ENCODE data around the gene TRHDE. TPM values are rescaled to one million over a fixed set of nuclear protein-coding genes. Genes with fewer than 3 reads are reported as not detected.
A peak's percentile ranks its signal among the peaks of the same experiment; 100 is the strongest.

The TRHDE gene
- total and polyA plus RNA-seq, 4 donors = 0.13 to 2.3 (median 1.0) TPM

DNA sequence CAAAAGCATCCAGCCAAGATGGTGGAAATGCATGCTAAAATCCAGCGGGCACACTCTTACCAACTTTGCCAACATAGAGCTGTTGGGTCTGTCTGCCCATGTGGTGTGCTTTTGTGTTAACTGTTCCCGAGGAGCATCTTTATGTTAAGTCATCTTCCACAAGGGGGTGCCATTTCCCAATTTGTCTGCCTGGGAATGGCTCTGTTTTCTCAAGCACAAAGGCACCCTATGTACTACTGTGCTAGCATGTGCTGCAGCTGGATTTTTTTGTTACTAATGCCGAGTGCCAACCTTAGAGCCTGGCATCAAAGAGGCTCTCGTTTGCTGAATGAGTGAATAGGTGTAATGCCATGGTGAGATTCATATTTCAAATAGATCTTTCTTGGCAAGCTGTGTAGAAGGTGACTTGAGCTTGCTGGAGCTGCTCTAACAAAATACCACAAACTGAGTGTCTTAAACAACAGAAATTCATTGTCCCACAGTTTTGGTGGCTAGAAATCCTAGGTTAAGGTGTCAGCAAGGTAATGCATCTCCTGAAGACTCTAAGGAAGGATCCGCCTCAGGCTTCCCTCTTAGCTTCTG is 74.3 kb downstream of the TRHDE start:
- DNase-seq = no peak
- ATAC-seq (ENCODE audit: low FRiP score) = peak; percentile 70
- no peaks in the 10 kb centered on the region for H3K27me3 ChIP-seq (ENCODE audit: control insufficient read depth in 1 of 2, insufficient read depth in 2 of 2, low read length in 1 of 2)
- no peaks in the 10 kb centered on the region for H3K9me3 ChIP-seq (ENCODE audit: control insufficient read depth, low read length)
- H3K4me3 ChIP-seq (ENCODE audit: low read length in 2 of 2) = no peak overlapping the region
- intact Hi-C loops (cut with DNase I) = no loop called here
- H3K36me3 ChIP-seq (ENCODE audit: control insufficient read depth in 1 of 2, insufficient read depth in 2 of 2, low read length in 1 of 2) = no peaks in the 10 kb centered on the region
- H3K4me1 ChIP-seq (ENCODE audit: control insufficient read depth in 1 of 2, insufficient read depth in 2 of 2, low read length in 2 of 2) = no peaks in the 10 kb centered on the region
- H3K27ac ChIP-seq (ENCODE audit: low read depth in 1 of 2, low read length in 2 of 2) = no peak overlapping the region
- WGBS, 2 donors = 26 to 30% methylated on average over 5 of the region's 5 CpGs

DNA sequence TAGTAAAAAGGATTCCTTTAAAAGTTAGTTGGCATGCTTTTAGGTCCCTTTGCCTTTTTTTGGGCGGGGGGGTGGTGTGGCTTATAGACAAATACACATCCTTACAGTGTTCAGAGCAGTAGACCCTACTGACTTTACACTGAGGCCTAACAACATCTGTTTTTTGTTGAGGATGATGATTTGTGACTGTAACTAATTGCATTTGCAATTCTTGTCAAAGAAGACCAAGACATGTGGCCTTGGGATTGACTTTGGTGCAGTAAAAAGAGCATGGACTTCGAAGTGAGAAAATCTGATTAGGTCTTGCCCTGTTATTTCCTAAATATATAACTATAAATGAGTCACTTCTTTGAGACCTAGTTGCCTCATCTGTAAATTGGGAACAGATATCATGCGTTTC is 77.3 kb downstream of the TRHDE start:
- Histone ChIP-seq H3K27ac (ENCODE audit: low read depth in 1 of 2, low read length in 2 of 2) (no peak overlapping the region), H3K9me3 (ENCODE audit: control insufficient read depth, low read length) (no peaks in the 10 kb centered on the region), H3K36me3 (ENCODE audit: control insufficient read depth in 1 of 2, insufficient read depth in 2 of 2, low read length in 1 of 2) (no peaks in the 10 kb centered on the region), H3K4me3 (ENCODE audit: low read length in 2 of 2) (no peak overlapping the region), H3K4me1 (ENCODE audit: control insufficient read depth in 1 of 2, insufficient read depth in 2 of 2, low read length in 2 of 2) (no peaks in the 10 kb centered on the region), H3K27me3 (ENCODE audit: control insufficient read depth in 1 of 2, insufficient read depth in 2 of 2, low read length in 1 of 2) (no peaks in the 10 kb centered on the region)
- ATAC-seq (ENCODE audit: low FRiP score) (no peak), DNase-seq (no peak)
- intact Hi-C loops (cut with DNase I) = no loop called here
- WGBS, 2 donors = 83 to 85% methylated on average over 3 of the region's 3 CpGs

DNA sequence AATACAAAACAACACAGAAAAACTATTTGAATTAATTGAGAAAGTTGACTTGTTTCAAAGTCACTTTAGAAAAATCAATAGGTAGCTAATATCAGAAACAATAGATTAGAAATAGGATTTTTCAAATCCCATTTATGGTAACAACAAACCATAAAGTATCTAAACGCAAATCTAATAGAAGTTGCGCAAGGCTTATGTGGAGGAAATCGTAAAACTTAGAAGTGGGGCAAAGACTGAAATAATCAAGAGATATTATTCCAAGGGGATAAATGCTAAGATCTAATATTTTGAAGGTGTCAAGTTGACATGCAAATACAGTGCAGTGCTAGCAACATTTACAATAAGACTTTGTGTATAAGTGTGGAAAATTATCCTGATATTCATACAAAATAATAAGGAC is 87.2 kb downstream of the TRHDE start:
- Histone ChIP-seq H3K27me3 (ENCODE audit: control insufficient read depth in 1 of 2, insufficient read depth in 2 of 2, low read length in 1 of 2) (no peaks in the 10 kb centered on the region), H3K27ac (ENCODE audit: low read depth in 1 of 2, low read length in 2 of 2) (no peak overlapping the region), H3K9me3 (ENCODE audit: control insufficient read depth, low read length) (no peaks in the 10 kb centered on the region), H3K4me3 (ENCODE audit: low read length in 2 of 2) (no peak overlapping the region), H3K36me3 (ENCODE audit: control insufficient read depth in 1 of 2, insufficient read depth in 2 of 2, low read length in 1 of 2) (no peaks in the 10 kb centered on the region), H3K4me1 (ENCODE audit: control insufficient read depth in 1 of 2, insufficient read depth in 2 of 2, low read length in 2 of 2) (no peaks in the 10 kb centered on the region)
- no peak for ATAC-seq (ENCODE audit: low FRiP score)
- WGBS, 2 donors = 96 to 98% methylated on average over 3 of the region's 3 CpGs
- no peak for DNase-seq
- intact Hi-C loops (cut with DNase I) = no loop called here

DNA sequence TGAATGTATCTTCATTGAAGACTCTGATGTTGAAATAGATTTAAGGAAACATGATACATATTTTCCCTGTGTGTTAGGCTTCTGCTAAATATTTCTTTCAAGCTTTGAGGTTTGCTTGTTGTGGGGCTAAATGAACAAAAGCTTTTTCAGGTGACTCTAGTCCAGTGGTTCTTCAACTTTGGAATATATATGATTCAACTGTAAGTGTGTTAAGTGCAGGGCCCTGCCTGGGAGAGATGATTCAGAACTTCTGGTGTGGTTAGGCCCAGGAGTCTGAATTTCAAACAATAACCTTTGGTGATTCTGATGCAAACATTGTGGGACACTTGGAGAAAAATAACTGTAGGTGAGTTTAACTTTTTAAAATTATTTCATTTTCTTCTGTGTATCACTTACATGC is 93.0 kb downstream of the TRHDE start:
- Histone ChIP-seq H3K9me3 (ENCODE audit: control insufficient read depth, low read length) (peaks cover 1% of the 10 kb centered on the region), H3K27me3 (ENCODE audit: control insufficient read depth in 1 of 2, insufficient read depth in 2 of 2, low read length in 1 of 2) (no peaks in the 10 kb centered on the region), H3K27ac (ENCODE audit: low read depth in 1 of 2, low read length in 2 of 2) (no peak overlapping the region), H3K36me3 (ENCODE audit: control insufficient read depth in 1 of 2, insufficient read depth in 2 of 2, low read length in 1 of 2) (no peaks in the 10 kb centered on the region), H3K4me1 (ENCODE audit: control insufficient read depth in 1 of 2, insufficient read depth in 2 of 2, low read length in 2 of 2) (no peaks in the 10 kb centered on the region), H3K4me3 (ENCODE audit: low read length in 2 of 2) (no peak overlapping the region)
- DNase-seq (no peak), ATAC-seq (ENCODE audit: low FRiP score) (no peak)
- intact Hi-C loops (cut with DNase I) = no loop called here

DNA sequence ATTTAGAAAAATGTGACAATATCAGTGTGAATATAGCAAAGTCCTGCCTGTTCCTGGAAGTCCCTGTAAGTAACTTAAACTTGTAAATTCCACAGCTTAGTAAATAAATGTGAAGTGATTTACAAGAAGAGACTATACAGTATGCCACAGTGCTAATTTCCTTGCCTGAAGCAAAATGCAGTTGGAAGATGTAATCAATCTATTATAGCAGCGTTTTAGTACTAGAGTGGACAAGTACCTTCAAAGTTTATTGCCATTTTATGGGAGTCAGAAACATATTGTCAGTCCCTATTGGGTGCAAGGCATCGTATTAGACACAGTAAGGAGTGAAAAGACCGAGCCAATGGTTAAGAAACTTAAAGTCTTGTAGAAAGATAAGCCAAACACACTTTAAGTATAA is 94.1 kb downstream of the TRHDE start:
- DNase-seq = no peak
- intact Hi-C loops (cut with DNase I) = no loop called here
- Histone ChIP-seq H3K36me3 (ENCODE audit: control insufficient read depth in 1 of 2, insufficient read depth in 2 of 2, low read length in 1 of 2) (no peaks in the 10 kb centered on the region), H3K4me3 (ENCODE audit: low read length in 2 of 2) (no peak overlapping the region), H3K27me3 (ENCODE audit: control insufficient read depth in 1 of 2, insufficient read depth in 2 of 2, low read length in 1 of 2) (no peaks in the 10 kb centered on the region), H3K9me3 (ENCODE audit: control insufficient read depth, low read length) (peaks cover 1% of the 10 kb centered on the region), H3K4me1 (ENCODE audit: control insufficient read depth in 1 of 2, insufficient read depth in 2 of 2, low read length in 2 of 2) (no peaks in the 10 kb centered on the region), H3K27ac (ENCODE audit: low read depth in 1 of 2, low read length in 2 of 2) (no peak overlapping the region)
- WGBS, 2 donors = 85 to 87% methylated on average over 3 of the region's 3 CpGs
- no peak for ATAC-seq (ENCODE audit: low FRiP score)

DNA sequence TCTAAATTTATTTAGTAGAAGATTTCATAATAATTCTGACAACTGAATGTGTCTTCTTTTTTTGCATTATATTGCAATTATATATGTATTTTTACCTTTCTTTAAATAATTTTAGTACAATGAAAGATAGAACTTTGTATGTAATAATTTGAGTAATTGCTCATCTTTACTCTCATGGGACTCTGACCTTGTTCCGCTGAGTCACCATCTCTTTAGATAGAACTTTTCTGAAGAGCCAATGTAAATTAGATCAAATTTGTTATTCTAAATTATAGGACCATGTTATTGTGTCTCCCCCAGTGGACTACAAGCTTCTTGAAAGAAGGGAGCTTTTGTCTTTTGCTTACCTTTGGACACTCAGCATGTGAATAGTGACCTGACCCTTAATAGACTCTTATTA is 96.1 kb downstream of the TRHDE start:
- Histone ChIP-seq H3K4me3 (ENCODE audit: low read length in 2 of 2) (no peak overlapping the region), H3K27ac (ENCODE audit: low read depth in 1 of 2, low read length in 2 of 2) (no peak overlapping the region), H3K9me3 (ENCODE audit: control insufficient read depth, low read length) (peaks cover 1% of the 10 kb centered on the region), H3K4me1 (ENCODE audit: control insufficient read depth in 1 of 2, insufficient read depth in 2 of 2, low read length in 2 of 2) (no peaks in the 10 kb centered on the region), H3K27me3 (ENCODE audit: control insufficient read depth in 1 of 2, insufficient read depth in 2 of 2, low read length in 1 of 2) (no peaks in the 10 kb centered on the region), H3K36me3 (ENCODE audit: control insufficient read depth in 1 of 2, insufficient read depth in 2 of 2, low read length in 1 of 2) (no peaks in the 10 kb centered on the region)
- 94 to 97% methylated on average over 1 of the region's 1 CpG for whole genome bisulfite sequencing, 2 donors
- ATAC-seq (ENCODE audit: low FRiP score) (no peak), DNase-seq (no peak)
- intact Hi-C loops (cut with DNase I) = no loop called here

DNA sequence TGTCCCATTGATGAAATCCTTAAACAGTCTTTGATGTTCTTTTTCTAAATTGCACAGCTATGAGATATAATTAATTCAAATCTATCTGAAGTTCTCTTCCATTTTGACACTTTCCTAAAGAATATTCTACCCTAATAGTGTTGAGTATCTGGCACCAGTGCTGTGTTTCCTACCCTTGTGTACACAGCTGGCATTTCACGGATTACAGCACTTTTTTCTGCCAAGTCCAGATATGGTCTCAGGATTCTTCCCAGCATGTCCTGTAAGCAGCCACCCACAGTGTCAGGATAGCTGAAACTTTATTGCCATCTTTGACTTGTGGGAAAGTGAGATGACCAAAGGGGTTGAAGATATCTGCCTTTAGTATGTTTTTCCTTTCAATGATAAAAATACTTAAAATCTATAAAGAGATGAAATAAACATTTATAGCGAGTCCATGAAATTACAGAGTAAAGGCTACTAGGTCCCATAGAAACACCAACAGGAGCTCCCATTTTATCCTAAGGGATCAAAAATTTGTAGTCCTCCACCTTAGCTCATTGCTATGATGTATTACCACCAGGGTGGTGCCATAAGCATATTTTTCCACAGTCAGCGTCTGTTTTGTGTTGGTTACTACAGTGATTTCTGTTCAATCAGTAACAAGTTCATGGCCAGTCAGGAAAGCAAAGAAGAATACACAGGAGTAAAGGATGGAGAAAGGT is 96.7 kb downstream of the TRHDE start:
- Histone ChIP-seq H3K27ac (ENCODE audit: low read depth in 1 of 2, low read length in 2 of 2) (no peak overlapping the region), H3K4me3 (ENCODE audit: low read length in 2 of 2) (no peak overlapping the region), H3K4me1 (ENCODE audit: control insufficient read depth in 1 of 2, insufficient read depth in 2 of 2, low read length in 2 of 2) (no peaks in the 10 kb centered on the region), H3K9me3 (ENCODE audit: control insufficient read depth, low read length) (peaks cover 1% of the 10 kb centered on the region), H3K36me3 (ENCODE audit: control insufficient read depth in 1 of 2, insufficient read depth in 2 of 2, low read length in 1 of 2) (no peaks in the 10 kb centered on the region), H3K27me3 (ENCODE audit: control insufficient read depth in 1 of 2, insufficient read depth in 2 of 2, low read length in 1 of 2) (no peaks in the 10 kb centered on the region)
- WGBS, 2 donors = 48 to 50% methylated on average over 3 of the region's 3 CpGs
- ATAC-seq (ENCODE audit: low FRiP score) (no peak), DNase-seq (no peak)
- intact Hi-C loops (cut with DNase I) = no loop called here

DNA sequence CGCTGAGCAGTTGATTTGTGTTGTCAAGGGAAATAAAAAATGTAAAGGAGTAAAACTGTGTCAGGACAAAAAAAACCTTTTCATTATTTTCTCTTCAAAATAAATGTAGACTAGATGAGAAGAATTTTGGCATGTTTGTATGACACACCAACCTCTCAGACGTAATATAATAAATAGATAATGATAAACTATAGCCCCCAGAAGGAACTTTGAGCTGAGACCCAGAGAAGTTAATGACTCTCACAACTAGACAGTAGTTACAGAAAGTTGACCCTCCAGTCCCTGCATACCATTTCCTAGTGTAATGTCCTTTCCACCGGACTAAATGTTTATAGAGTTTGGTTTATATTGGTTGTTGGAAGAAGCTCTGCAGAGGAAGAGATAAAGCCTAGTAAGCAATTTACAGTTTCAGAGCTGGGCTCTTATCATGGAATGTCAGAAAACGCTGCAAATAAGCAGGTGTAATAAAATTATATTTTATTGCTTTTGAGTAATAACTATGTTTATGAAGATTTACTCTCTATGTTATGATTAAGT is 97.3 kb downstream of the TRHDE start:
- ATAC-seq (ENCODE audit: low FRiP score) (no peak), DNase-seq (no peak)
- 46 to 49% methylated on average over 4 of the region's 4 CpGs for WGBS, 2 donors
- no peak overlapping the region for H3K4me3 ChIP-seq (ENCODE audit: low read length in 2 of 2)
- no peak overlapping the region for H3K27ac ChIP-seq (ENCODE audit: low read depth in 1 of 2, low read length in 2 of 2)
- H3K36me3 ChIP-seq (ENCODE audit: control insufficient read depth in 1 of 2, insufficient read depth in 2 of 2, low read length in 1 of 2) = no peaks in the 10 kb centered on the region
- intact Hi-C loops (cut with DNase I) = no loop called here
- peaks cover 1% of the 10 kb centered on the region for H3K9me3 ChIP-seq (ENCODE audit: control insufficient read depth, low read length)
- no peaks in the 10 kb centered on the region for H3K4me1 ChIP-seq (ENCODE audit: control insufficient read depth in 1 of 2, insufficient read depth in 2 of 2, low read length in 2 of 2)
- H3K27me3 ChIP-seq (ENCODE audit: control insufficient read depth in 1 of 2, insufficient read depth in 2 of 2, low read length in 1 of 2) = no peaks in the 10 kb centered on the region

DNA sequence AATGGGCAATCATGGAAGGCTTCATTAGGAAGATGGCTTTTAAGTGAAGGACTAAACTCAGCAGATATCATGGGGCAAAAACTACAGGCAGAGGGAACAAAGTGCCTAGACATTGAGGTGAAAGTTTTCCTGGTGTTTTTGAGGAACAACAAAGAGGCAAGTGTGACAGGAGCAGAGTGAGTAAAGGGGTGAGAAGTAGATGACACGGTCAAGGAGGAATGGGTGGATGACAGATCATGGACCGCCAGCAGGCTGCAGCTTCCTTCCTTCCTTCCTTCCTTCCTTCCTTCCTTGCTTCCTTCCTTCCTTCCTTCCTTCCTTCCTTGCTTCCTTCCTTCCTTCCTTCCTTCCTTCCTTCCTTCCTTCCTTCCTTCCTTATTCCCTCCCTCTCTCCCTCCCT is 108.3 kb downstream of the TRHDE start:
- intact Hi-C loops (cut with DNase I) = no loop called here
- ATAC-seq (ENCODE audit: low FRiP score) = no peak
- no peaks in the 10 kb centered on the region for H3K36me3 ChIP-seq (ENCODE audit: control insufficient read depth in 1 of 2, insufficient read depth in 2 of 2, low read length in 1 of 2)
- DNase-seq = no peak
- no peak overlapping the region for H3K27ac ChIP-seq (ENCODE audit: low read depth in 1 of 2, low read length in 2 of 2)
- no peaks in the 10 kb centered on the region for H3K4me1 ChIP-seq (ENCODE audit: control insufficient read depth in 1 of 2, insufficient read depth in 2 of 2, low read length in 2 of 2)
- WGBS, 2 donors = 96 to 100% methylated on average over 2 of the region's 2 CpGs
- no peaks in the 10 kb centered on the region for H3K27me3 ChIP-seq (ENCODE audit: control insufficient read depth in 1 of 2, insufficient read depth in 2 of 2, low read length in 1 of 2)
- peaks cover 1% of the 10 kb centered on the region for H3K9me3 ChIP-seq (ENCODE audit: control insufficient read depth, low read length)
- no peak overlapping the region for H3K4me3 ChIP-seq (ENCODE audit: low read length in 2 of 2)
